ENCODE data around the gene RASA3. TPM values are rescaled to one million over a fixed set of nuclear protein-coding genes. Genes with fewer than 3 reads are reported as not detected.

Gene RASA3
- total and polyA plus RNA-seq, 2 of the 4 experiments (the other 2 are of a cell fraction) = 21.0 to 31.4 TPM

DNA sequence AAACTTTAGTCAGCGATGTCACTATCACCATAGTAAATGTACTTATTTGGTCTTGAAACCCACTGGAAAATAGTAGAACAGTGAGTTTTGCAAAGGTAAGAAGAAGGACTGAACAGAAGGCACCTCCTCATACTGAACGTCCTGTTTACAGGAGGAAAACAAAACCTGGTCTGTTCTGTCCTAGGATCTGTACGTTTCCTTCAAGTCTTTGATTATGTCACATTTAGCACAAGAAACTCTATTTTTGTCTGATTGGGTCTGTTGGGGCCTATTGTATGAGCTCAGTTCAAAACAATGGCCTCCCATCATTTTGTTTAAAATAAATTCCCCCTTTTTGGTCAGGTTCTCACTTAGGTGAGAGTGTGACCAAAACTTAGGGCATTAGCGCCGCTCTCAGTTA is 35.5 kb upstream of the RASA3 start:
- H2BK120ac ChIP-seq (ENCODE audit: low read depth, low read length) = no peak overlapping the region
- H3K4me3 ChIP-seq (ENCODE audit: insufficient read depth, low read depth, low read length) = no peak overlapping the region
- H2AFZ ChIP-seq (replicated peaks; ENCODE audit: low read length, poor library complexity) = no peak overlapping the region
- no peak overlapping the region for H4K91ac ChIP-seq (ENCODE audit: insufficient read depth, low read depth, low read length)
- TF ChIP-seq BHLHE40 (IDR thresholded peaks at IDR 0.05; ENCODE audit: low read depth, low read length) (no peak), MAZ (IDR thresholded peaks at IDR 0.05; ENCODE audit: borderline replicate concordance, low read depth, low read length) (no peak)
- no peaks in the 10 kb centered on the region for H3K4me1 ChIP-seq (ENCODE audit: control insufficient read depth, insufficient read depth, low read length)
- peaks cover 32% of the 10 kb centered on the region for H3K27me3 ChIP-seq (ENCODE audit: control insufficient read depth, insufficient read depth, low read length)
- in situ Hi-C loops (cut with MboI; ENCODE audit: low sequenced_read_pairs) (no loop called here), dilution Hi-C loops (cut with HindIII; ENCODE audit: low sequenced_read_pairs, unreplicated experiment) (no loop called here), intact Hi-C loops (cut with micrococcal nuclease) (no loop called here)
- H3K27ac ChIP-seq (ENCODE audit: insufficient read depth, low read length) = no peak overlapping the region
- H2AK5ac ChIP-seq (ENCODE audit: low read depth, low read length) = no peak overlapping the region
- H4K8ac ChIP-seq (ENCODE audit: low read depth in 2 of 2, low read length in 2 of 2) = no peak overlapping the region
- no peak overlapping the region for H3K14ac ChIP-seq (replicated peaks; ENCODE audit: low read depth, low read length)
- no peak overlapping the region for H4K5ac ChIP-seq (ENCODE audit: low read depth, low read length)
- no peak overlapping the region for H3K4ac ChIP-seq (ENCODE audit: low read depth, low read length)
- no peak overlapping the region for H2BK20ac ChIP-seq (ENCODE audit: low read depth, low read length)
- no peaks in the 10 kb centered on the region for H3K36me3 ChIP-seq (ENCODE audit: control insufficient read depth, insufficient read depth, low read length)
- WGBS, 2 experiments (ENCODE audit: extremely low coverage in 2 of 2, insufficient read length in 1 of 2) = 100% methylated on average over 2 of the region's 5 CpGs; no CpG with 5 or more reads in 1 of the 2 experiments
- no peak overlapping the region for H3K56ac ChIP-seq (ENCODE audit: extremely low read depth, insufficient read depth, low read length)
- no TSS peak for BruUV-seq (replicated peaks)
- no peak overlapping the region for H3K4me2 ChIP-seq (ENCODE audit: low read depth, low read length)
- H3K9me3 ChIP-seq (ENCODE audit: control insufficient read depth, insufficient read depth, low read length) = peaks cover 2% of the 10 kb centered on the region; the same call in 1 of the 2 replicates
- H3K18ac ChIP-seq (ENCODE audit: low read depth, low read length) = no peak overlapping the region
- no peaks in the 10 kb centered on the region for H4K20me1 ChIP-seq (ENCODE audit: insufficient read depth, low read length)
- H3K23ac ChIP-seq (ENCODE audit: low read depth, low read length) = no peak overlapping the region
- ChIA-PET POLR2A (ENCODE audit: unreplicated experiment) (no interaction called here), CTCF (interaction anchor here (0.7 kb wide), 1 partner anchor 14 kb away, joined by 3 read pairs; no protein-coding TSS in a partner anchor)
- H3K9me1 ChIP-seq (ENCODE audit: insufficient read depth, low read length) = no peaks in the 10 kb centered on the region
- DNase-seq (no peak), ATAC-seq (ENCODE audit: low read depth) (no peak)
- no peaks in the 10 kb centered on the region for H3K79me1 ChIP-seq (ENCODE audit: low read depth in 1 of 2, low read length in 2 of 2)
- H2BK5ac ChIP-seq (ENCODE audit: low read depth, low read length, poor library complexity, severe bottlenecking) = no peak overlapping the region
- H2BK15ac ChIP-seq (ENCODE audit: low read depth, low read length) = no peak overlapping the region
- no peak overlapping the region for H2AK9ac ChIP-seq (replicated peaks; ENCODE audit: low read depth, low read length, poor library complexity)
- H3K9ac ChIP-seq (ENCODE audit: low read depth, low read length) = no peak overlapping the region

Measured in IMR-90 (cell line).